Measurements from ENCODE around the gene TMED1. TPM values are rescaled to one million over a fixed set of nuclear protein-coding genes. Genes with fewer than 3 reads are reported as not detected.

The TMED1 gene
- total and polyA plus RNA-seq, 9 of the 15 experiments (the other 6 are each of a cell fraction or from before 2014, with no cell fraction given): 0.86 to 30.2 (median 23.5) TPM

DNA sequence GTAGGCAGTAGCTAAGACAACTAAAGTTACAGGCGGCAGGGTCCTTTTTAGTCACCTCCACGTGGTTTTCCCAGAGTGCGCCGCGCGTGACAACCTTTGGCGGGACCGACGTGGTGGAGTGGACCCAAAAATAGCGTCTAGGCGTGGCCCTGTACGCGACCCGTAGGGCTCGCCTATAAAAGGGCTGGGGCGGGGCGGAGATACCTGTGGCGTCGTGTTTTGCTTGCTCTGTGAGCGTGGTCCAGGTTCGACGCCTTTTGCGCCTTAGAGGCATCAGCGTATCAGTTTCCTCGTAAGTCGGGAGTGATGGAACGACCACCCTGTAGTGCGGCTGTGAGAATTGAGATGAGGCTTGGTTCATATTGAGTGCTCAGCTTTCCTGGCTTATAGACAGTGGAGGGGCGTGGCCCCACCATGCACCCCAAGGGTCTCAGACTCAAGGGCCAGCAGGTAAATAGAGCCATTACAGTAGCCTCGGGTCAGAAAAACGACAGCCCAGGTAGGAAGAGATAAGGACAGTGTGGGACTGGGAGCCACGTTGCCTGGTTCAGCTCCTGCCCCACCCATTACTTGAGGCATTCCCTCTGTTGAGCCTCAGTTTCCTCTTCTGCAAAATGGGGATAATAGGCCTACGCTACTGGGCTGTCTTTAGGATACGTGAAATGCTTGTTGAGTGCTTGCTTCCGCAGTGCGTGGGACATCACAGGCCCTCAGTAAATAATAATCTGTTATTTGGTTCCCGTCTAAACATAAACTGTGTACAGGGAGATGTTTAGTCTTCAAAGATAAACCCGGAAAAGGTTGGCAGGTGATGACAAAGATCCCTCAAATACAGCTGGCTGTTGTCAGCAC lies 693 bp upstream of the TMED1 start (continued):
- TF ChIP-seq, protein P1, sequence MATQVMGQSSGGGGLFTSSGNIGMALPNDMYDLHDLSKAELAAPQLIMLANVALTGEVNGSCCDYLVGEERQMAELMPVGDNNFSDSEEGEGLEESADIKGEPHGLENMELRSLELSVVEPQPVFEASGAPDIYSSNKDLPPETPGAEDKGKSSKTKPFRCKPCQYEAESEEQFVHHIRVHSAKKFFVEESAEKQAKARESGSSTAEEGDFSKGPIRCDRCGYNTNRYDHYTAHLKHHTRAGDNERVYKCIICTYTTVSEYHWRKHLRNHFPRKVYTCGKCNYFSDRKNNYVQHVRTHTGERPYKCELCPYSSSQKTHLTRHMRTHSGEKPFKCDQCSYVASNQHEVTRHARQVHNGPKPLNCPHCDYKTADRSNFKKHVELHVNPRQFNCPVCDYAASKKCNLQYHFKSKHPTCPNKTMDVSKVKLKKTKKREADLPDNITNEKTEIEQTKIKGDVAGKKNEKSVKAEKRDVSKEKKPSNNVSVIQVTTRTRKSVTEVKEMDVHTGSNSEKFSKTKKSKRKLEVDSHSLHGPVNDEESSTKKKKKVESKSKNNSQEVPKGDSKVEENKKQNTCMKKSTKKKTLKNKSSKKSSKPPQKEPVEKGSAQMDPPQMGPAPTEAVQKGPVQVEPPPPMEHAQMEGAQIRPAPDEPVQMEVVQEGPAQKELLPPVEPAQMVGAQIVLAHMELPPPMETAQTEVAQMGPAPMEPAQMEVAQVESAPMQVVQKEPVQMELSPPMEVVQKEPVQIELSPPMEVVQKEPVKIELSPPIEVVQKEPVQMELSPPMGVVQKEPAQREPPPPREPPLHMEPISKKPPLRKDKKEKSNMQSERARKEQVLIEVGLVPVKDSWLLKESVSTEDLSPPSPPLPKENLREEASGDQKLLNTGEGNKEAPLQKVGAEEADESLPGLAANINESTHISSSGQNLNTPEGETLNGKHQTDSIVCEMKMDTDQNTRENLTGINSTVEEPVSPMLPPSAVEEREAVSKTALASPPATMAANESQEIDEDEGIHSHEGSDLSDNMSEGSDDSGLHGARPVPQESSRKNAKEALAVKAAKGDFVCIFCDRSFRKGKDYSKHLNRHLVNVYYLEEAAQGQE (IDR thresholded peaks at IDR 0.05; ENCODE audit: borderline replicate concordance): no peak
- TF ChIP-seq, protein P1 (CRISPR knock-in tag; IDR thresholded peaks at IDR 0.05; ENCODE audit: low read depth): 0 out of 2 replicates have a peak, but pooled peaks have one; percentile 44
- TF ChIP-seq ZEB2 (IDR thresholded peaks at IDR 0.05) (peak; percentile 79), BCL6 (CRISPR knock-in tag; IDR thresholded peaks at IDR 0.05) (no peak), ZNF586 (CRISPR knock-in tag; conservative IDR thresholded peaks at IDR 0.05) (0 out of 2 replicates have a peak, but pooled peaks have one; percentile 46), SRSF1 (IDR thresholded peaks at IDR 0.05; ENCODE audit: low read depth, low read length) (no peak), HSF4 (CRISPR knock-in tag; IDR thresholded peaks at IDR 0.05; ENCODE audit: borderline replicate concordance) (peak; percentile 90; the same call in 1 of the 2 replicates), NEUROD1 (IDR thresholded peaks at IDR 0.05; ENCODE audit: borderline replicate concordance, low read depth, low read length, partially characterized antibody) (peak; percentile 45), BCOR (IDR thresholded peaks at IDR 0.05) (peak; percentile 95), ZNF780A (CRISPR knock-in tag; IDR thresholded peaks at IDR 0.05) (no peak), ZKSCAN1 (IDR thresholded peaks at IDR 0.05; ENCODE audit: low read depth, low read length) (peak; percentile 4; the same call in 1 of the 2 replicates), RFX7 (CRISPR knock-in tag; IDR thresholded peaks at IDR 0.05) (no peak), ARHGAP35 (IDR thresholded peaks at IDR 0.05; ENCODE audit: partially characterized antibody) (no peak), WHSC1 (IDR thresholded peaks at IDR 0.05; ENCODE audit: low read length) (no peak), NFXL1 (CRISPR knock-in tag; IDR thresholded peaks at IDR 0.05) (peak; percentile 63; the same call in 1 of the 2 replicates), ZNF444 (CRISPR knock-in tag; IDR thresholded peaks at IDR 0.05) (no peak), MTA1 (IDR thresholded peaks at IDR 0.05; ENCODE audit: borderline replicate concordance) (peak; percentile 42), SPI1 (IDR thresholded peaks at IDR 0.05; ENCODE audit: borderline replicate concordance, low read depth, low read length) (no peak), RBM22 (IDR thresholded peaks at IDR 0.05; ENCODE audit: low read depth, low read length, poor library complexity, severe bottlenecking) (no peak), MAZ (CRISPR knock-in tag; conservative IDR thresholded peaks at IDR 0.05 in 1 of 2, IDR thresholded peaks at IDR 0.05 in 1 of 2) (peak in 1 of 2 experiments; percentile 85; a peak in 3 of 4 replicates)
- TF ChIP-seq, protein P2, sequence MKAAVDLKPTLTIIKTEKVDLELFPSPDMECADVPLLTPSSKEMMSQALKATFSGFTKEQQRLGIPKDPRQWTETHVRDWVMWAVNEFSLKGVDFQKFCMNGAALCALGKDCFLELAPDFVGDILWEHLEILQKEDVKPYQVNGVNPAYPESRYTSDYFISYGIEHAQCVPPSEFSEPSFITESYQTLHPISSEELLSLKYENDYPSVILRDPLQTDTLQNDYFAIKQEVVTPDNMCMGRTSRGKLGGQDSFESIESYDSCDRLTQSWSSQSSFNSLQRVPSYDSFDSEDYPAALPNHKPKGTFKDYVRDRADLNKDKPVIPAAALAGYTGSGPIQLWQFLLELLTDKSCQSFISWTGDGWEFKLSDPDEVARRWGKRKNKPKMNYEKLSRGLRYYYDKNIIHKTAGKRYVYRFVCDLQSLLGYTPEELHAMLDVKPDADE (conservative IDR thresholded peaks at IDR 0.05; ENCODE audit: control insufficient read depth, low read depth, low read length): no peak

Data from K562 (cell line).